GM23338 (cell line): ENCODE data around the gene GPR4.

ENCODE experiments used
- CREB1 ChIP-seq: fragments of 250-450 bp; sonication (Bioruptor Pico); IDR thresholded peaks from 2 replicates; pipeline ENCODE4 v1.5.0; 2020; ENCODE audit warnings: low read depth, mild to moderate bottlenecking, moderate library complexity
- CTCF ChIP-seq, 2 experiments: fragments of 200-600 bp in 1 of 2; sonication (generic) in 1 of 2; conservative IDR thresholded peaks; 2 replicates each; pipeline versions ENCODE4 v1.5.1 to v1.6.1; 2016 to 2017; ENCODE audit warnings: antibody characterized with exemption in 2 of 2, low read depth in 2 of 2, mild to moderate bottlenecking in 2 of 2, moderate library complexity in 1 of 2
- EZH2 ChIP-seq: fragments of 200-600 bp; sonication (generic); IDR thresholded peaks from one replicate; pipeline ENCODE4 v1.8.0; 2017; ENCODE audit warnings: antibody characterized with exemption, mild to moderate bottlenecking, low read depth; ENCODE audit not compliant: unreplicated experiment
- EZH2phosphoT487 ChIP-seq: fragments of 200-600 bp; sonication (generic); IDR thresholded peaks from one replicate; pipeline ENCODE4 v1.8.1; 2018; ENCODE audit warnings: antibody characterized with exemption; ENCODE audit not compliant: unreplicated experiment
- JUNB ChIP-seq: IDR thresholded peaks from one replicate; pipeline ENCODE4 v1.6.1; 2016; ENCODE audit warnings: antibody characterized with exemption; ENCODE audit not compliant: unreplicated experiment
- POLR2AphosphoS5 ChIP-seq: IDR thresholded peaks from 2 replicates; pipeline ENCODE4 v1.6.1; 2016; ENCODE audit warnings: antibody characterized with exemption, low read depth
- REST ChIP-seq: IDR thresholded peaks from one replicate; pipeline ENCODE4 v1.6.1; 2018; ENCODE audit warnings: antibody characterized with exemption; ENCODE audit not compliant: unreplicated experiment

GRCh38 chr19:45560686-45561085 lies 41.3 kb downstream of the GPR4 start:
- TF ChIP-seq EZH2 = no peak
- TF ChIP-seq CTCF (conservative IDR thresholded peaks at IDR 0.05; ENCODE audit: low read depth in 2 of 2) = no peak
- no peak for TF ChIP-seq REST
- no peak for TF ChIP-seq POLR2AphosphoS5
- TF ChIP-seq EZH2phosphoT487 = no peak
- no peak for TF ChIP-seq JUNB
- TF ChIP-seq CREB1 (CRISPR knock-in tag) = no peak
